Stimulated activated CD4-positive, alpha-beta T cell treated with anti-CD3 and anti-CD28 coated beads, Interleukin-15, amount 100 ng/mL, for 1 hour (primary cell): ENCODE measurements around the gene RAB25.

Source experiments
- DNase-seq, 2 donors: peaks; one replicate each; pipeline ENCODE4 v3.0.0-alpha.2; 2020; ENCODE audit warnings: low read depth in 1 of 2, low spot score in 1 of 2

Gene RAB25

DNA sequence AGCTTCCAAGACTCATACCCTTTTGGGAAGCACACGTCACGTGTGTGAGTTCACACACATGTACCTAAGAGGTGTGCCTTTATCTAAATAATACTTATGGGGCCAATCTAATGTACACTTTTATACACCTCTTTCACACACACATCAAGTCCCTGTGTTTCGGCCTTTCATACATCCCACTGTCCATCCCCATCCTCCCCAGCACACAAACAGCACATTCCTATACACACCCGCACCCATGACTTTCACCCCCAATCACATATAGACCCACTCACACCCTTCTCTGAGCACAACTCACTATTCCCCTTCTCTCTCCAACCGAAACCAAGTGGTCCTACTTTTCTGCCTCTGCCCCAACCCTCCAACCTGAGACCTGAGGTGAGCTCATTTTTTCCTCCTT is 17.8 kb downstream of the RAB25 start:
- no peak for DNase-seq

DNA sequence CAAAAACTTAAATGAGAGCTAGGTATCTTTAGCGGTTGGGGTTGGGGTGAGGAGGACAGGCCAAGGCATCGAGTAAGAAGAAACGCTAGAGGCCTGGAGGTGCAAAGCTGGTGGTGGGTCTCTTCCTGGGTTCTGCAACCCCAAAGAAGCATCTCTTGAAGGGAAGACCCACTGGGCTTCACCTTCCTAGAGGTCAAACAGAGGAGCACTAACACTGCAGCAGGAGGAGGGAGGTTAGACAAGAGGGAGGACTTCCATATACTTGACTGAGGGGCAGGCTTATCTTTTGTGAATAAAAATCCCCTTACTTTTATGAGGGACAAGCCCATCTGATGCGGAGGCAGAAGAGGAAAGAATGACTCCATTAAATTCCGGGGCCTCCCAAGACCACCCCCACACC is 18.8 kb downstream of the RAB25 start:
- DNase-seq: no peak

DNA sequence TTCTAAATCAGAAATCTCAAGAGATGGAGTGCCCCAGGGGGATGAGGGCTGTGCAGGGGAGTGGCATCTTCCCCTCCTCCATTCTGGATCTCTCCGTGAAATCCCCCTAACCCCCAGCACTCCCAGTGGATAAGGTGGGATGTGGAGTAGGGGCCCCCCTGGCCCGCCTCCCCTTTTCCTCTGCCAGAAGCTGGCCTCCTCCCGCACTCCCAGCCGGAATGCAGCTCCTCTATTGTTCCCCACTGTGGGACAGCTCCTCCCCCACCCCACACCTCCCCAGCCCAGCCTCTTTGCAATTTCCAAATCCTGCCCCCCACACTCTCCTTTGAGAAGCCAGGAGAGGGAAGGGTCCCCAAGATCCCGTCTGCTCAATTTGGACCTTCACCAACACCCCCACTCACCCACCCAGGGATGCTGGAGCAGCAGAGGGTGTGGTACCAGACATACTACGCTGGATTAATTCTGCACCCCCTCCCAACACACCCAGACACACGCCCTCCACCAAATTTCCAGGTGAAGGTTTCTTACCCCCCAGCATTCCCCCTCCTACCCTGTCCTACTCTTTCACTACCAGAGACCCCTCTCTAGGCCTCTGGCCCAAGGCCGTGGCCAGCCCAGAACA is 19.4 kb downstream of the RAB25 start:
- no peak for DNase-seq

DNA sequence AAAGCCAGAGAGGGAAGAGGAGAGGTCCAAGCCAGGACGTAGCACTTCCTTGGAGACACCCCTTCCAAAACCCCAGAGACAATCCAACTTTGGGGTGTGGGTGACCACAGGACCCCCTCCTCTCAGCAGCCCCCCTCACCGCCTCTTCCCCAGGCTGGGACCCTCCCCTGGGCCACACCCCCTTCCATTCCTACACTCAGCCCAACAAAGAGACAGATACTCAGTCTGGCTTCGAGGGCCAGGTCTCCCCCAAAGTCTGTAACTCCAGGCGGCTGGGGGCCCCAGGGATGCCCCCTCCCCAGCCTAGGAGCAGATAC is 19.9 kb downstream of the RAB25 start:
- no peak for DNase-seq

DNA sequence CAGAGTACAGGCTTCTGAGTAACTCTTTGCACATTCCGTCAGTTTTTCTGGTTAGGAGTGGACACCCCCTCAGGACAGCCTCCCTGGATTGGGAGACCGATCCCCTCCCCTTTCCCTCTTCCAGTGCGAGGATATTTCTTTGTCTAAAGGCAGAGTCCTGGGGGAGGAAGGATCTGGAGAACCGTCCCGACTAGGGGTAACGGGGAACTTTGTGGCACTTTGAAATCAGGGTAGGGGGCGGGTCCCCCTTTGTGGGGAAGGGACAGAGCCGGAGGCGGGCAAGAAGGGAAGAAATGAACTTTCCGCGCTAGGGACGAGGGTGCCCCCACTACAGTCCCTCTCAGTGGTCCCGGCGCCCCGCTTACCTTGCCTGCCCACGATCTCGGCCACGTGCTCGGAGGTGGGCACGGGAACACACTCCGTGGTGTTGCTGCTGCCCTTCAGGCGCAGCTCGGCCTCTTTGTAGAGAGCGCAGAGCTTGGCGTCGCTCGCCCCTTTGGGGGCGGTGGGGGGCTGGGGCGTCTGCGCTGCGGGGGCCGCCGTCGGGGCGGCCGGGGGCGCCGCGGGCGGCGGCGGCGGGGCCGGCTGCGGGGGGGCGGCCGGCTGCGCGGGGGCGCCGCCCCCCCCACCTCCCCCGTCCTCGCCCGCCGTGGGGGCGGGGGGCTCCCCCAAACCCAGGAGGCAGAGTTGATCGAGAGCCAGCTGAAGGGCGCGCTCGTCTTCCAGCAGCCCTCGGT is 20.4 kb downstream of the RAB25 start:
- no peak for DNase-seq

DNA sequence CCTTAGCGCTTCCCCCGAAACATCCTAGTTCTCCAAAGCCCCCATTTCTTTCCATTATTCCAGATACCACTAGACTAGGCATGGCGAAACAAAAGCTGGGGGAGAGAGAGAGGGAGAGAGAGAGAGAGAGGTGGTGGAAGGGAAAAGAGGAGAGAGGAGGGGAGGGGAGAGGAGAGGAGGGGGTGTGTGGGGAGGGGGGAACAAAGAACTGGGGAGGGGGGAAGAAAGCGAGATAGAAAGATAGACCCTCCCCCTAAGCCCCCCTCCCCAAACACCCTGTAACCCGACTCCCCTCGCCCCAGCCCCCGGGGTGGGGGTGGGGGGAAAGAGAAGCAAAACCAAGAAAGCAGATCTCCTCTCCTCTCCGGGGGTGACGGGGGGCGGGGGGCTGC is 21.0 kb downstream of the RAB25 start:
- DNase-seq: no peak

DNA sequence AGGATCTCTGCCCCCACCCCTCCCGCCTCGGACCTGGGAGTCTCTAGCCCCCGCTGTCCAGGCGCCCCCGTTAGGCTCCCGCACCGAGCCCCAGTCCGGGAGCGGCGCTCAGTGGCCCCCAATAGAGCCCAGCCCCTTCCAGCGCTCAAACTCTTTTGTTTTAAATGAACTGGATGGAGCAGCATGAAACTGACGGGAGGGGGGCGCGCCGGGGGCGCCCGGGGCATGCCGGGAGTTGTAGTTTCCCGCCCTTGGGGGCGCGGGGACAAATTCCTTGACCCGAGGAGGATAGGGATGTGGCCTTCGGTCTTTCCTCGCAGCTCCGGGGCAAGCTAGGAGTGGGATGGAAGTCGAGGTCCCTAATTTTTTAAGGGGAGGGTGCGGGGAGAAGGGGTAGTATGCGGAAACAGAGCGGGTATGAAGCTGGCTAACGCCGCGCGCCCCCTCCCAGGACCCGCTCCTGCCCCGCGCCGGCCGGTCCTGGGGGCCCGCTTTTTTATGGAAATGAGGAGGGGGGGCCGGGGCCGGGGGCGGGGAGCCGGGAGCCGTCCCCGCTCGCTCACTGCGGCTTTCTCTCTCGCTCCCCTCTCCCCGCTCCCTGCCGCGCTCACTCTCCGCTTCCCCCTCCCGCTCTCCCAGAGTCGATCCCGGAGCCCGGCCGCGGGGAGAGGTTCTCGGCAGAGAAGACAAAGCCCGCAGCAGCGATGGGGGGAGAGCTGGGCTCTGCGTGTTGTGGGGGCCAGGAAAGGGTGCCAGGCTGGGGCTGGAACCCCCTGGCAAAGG is 21.5 kb downstream of the RAB25 start, which contains the start of gene MEX3A:
TSS of gene MEX3A (minus strand) at position 157 of the 783 bp plus-strand sequence. CDS start 467 bp downstream, outside the sequence.
- DNase-seq: peak; percentile 35 to 50

DNA sequence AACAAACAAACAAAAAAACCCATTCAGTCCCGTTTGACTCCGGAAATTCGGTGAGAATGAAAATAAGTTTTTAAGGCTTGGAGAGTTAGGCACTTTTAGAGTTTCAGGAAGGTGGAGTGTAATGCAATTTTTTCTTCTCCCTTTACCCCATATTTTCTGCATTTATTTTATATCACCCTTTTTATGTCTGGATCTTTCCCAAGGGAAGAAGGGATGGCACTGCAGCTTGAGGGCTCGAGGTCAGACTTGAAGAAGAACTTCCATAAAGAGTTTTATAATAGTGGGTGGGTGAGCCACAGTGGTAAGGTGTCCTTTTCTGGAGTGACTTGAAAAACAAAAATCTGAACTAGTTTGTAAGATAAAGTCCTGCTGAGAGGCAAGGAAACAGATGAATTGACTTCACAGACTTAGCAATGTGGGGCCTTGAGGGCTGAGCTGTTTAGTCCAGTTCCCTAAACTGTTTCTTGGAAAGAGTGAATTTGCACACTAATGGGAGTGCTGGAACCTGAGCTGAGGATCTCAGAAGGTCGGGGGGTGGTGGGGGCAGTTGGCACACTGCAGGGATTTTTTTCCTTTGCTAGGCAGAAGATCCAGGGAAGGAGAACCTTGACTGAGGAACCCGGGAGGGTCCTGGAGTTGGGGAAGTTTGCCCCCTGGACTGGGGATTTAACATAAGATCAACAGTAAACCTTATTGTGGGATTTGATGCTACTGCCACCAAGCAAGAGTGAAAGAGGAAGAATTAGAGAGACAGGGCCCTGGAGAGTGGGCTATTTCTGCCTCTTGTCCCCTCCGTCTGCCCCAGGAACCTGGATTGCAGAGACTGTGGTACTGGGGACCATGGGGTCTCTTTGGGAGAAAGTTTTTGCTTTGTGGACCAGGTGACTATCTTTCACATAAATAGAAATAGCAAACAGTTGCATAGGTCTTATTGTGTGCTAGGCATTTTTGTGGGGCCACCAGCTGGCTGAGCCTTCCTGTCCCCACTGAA is 23.1 kb downstream of the RAB25 start:
- DNase-seq: no peak

DNA sequence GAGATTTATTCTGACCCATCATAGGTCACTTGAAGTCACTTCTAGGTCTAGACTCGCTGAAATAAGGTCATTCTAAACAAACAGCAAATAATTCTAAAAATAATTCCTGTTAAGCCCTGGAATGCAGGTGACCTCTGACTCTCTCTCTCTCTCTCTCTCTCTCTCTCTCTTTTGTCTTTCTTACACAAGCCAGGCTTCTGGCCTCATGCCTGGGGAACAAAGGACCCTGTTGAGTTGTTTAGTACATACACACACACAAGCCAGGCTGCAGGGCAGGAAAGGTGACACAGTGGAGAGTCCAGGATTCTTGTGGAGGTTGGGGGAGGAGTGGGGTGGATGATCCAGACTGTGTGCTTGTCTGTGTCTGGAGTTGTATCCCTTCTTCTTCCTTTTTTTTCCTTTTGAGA is 25.3 kb downstream of the RAB25 start:
- DNase-seq: no peak

DNA sequence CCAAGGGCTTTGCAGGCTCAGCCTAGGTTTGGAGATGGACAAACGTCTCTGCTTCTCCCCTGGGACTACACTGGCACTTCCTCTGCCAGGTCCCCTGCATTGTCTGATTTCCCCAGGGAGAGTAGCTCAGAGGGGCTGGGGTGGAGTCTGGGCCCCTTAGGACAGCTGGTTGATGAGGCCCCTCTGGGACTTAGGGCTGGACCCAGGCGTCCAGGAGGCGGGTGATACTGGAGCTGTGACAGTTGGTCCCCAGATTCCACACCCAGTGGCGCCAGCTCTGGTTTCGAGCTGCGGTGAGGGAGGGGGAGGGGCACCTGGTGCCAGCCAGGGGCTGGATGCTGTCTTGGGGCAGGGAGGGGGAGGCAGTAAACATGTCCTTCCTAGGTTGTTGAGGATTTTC is 28.7 kb downstream of the RAB25 start:
- no peak for DNase-seq

DNA sequence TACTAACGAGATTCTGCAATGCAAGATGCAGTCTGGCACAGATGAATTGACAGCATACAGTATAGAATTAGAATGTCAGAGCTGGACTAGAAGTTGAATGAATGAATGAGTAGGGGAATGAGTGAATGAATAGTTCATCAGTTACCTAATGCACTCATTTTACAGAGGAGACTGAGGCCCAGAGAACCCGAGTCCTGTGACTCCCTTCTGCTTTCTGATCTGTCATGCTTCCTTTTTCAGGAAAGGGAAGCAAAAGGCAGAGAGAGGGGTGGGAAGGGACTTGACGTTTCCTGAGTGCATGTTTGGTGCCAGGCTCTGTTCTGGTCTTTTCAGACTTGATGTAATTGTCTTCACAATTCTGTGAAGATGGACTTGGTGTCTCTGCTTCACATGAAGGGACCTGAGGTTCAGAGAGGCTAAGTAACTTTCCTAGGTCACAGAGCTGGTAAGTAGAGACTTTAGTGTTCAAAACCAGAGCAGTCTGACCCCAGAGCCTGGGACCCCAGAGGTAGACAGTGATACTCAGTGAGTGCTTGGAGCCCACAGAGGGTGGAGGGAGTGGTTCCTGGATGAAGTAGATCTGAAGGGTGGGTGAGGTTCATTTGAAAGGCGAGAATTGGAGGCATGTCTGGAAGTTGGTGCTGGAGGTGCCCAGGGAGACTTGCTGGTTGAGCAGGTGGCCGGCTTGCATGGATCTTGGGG is 29.3 kb downstream of the RAB25 start:
- DNase-seq: no peak

DNA sequence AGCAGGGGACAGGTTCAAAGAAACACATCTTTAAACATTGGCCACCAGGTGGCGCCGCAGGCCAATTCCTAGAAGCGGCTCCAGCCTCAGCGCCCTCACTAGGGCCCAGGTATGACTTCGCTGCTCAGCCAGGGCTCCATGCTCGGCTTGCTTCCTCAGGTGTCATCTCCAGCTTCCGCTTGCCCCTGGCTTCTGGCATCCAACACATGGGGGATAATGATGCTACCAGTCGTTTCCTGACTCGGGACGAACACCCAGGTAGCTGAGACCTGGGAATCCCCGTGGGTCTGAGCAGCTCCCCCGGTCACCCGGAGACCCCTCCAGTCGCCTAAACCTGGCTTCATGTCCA is 29.9 kb downstream of the RAB25 start:
- DNase-seq: peak; percentile 76 to 83

DNA sequence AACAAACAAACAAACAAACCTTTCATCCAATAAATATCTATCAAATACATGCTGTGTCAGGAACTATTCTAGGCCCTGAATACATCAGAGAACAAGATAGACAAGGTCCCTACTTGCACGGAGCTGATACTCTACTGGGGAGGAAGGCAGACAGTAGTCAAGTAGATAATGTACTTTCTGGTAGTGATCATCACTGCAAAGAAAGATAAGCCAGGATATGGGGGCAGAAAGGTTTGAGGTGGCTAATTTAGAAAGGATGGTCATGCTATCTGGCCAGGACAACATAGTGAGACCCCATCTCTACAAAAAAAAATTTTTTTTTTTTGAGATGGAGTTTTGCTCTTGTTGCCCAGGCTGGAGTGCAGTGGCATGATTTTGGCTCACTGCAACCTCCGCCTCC is 30.6 kb downstream of the RAB25 start:
- DNase-seq: no peak

DNA sequence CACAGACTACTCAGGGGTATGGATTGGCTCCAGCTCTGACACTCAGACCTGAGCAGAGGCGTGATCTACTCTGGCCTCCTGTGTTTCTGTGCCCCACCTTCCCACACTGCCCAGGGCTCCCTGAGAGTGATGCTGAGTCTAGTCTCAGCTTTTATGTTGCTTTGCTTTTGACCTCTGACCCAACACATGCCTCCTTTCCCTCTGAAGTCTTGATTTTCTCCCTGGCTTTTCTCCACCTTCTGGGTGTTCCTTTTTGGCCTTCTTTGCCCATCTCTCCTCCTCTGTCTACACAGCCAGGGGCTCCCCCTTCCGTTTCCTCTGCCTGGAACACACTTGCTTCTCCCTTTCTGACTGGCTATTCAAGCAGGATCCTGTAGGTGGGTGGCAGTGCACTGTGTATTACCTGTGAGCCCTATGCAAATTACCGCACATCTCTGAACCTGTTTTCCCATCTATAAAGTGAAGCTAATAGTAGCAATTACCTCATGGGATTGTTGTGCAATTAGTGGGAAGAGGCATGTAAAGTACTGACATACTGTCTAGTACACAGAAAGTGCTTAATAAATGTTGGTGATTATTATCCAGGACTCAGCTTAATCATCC is 35.0 kb downstream of the RAB25 start:
- DNase-seq: no peak

DNA sequence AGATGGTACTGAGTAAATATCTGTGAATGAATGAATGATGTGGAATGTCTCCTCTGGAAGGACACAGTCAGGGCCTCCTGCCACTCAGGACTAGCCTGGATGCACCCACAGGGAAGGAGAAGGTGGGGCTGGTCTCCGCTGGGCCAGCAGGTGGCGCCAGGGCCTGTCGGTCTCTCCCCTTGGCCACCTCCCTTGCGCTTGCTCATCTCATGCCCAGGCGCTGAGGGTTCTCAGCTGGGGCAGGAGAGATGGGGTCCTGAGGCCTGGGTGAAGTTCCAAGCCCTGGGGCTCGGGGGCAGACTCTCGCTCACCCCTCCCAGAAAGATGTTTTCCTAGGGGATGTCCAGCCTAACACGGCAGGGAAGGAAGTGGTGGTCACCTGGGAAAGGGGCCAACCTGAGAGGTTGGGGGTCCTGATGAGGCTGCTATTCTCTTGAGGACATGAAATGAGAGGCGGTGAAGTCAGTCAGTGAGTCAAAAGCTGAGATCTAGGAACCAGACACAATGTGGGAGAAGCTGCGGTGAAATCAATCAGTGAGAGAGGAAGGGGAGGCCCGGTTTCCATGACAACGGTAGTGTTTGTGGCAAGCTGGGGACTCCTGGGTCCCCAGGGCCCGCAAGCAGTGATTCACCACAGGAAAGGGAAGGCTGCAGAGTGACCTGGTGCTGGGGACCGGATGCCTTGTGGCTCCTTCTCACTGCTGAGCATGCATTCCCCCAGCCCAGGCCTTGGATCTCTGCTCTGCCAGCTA is 35.9 kb downstream of the RAB25 start:
- DNase-seq: peak; percentile 71 to 78

DNA sequence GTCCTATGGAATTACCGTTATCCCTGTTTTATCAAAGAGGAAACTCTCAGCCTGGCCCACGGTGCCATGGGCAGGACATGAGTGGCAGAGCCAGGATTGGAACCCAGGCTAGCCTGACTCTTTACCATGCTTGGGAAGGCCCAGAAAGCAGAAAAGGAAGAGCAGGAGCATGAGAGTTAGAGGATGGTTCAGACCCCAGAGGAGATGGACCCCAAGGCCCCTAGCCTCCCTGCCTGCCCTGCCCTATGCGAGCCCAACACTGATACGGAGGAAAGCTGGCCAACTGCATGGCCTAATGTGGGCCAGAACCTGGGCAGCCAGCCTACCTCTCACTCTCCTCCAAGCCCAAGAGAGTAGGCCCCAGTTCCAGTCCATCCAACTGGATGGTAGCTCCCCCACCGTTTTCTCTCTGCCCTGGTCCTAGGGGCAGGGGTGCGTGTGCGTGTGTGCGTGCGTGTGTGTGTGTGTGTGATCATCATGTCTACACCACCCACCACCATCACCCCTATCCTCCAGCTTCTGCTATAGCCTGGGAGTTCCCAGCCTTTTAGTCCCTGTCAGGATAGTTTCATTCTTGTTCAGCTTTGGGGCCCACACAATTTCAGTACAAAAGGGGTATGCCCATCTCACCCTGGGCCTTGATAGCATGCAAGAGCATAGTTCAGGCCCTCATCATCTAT is 36.7 kb downstream of the RAB25 start:
- DNase-seq: no peak

DNA sequence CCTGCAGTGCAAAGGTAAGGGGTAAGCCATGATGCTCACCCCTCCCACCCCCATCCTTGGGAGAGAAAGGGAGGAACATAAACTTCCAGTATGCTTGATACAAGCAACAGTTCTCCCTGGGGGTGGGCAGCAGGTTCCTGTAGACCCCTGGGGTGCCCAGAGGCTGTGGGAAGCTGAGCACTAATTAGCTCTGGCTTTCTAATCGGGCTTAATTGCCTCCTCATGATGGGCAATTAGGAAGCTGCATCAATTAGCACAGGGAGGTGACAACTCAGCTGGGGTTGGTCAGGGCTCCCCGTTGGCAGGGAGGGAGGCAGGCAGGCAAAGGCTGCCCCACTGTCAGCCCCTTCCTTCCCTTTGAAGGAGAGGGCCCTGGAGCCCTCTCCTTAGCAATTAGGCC is 37.8 kb downstream of the RAB25 start:
- no peak for DNase-seq

DNA sequence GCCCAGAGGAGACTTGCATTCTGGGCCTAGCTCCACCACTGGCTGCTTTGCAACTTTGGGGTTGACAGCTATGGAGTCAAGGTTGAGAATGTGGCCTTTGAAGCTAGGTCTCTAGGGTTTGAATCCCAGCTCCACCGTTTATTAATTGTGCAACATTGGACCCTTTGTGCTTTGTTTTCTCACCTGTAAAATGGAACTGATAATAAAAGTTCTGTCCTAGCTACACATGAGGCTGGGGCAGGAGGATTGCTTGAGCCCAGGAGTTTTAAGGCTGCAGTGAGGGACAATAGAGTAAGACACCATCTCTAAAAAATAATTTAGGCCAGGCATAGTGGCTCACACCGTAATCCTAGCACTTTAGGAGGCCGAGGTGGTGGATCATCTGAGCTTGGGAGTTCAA is 38.3 kb downstream of the RAB25 start:
- DNase-seq: no peak
